GM18909 (cell line): ENCODE results near the gene GTF2H2C_2.
"Not testable (repeated sequence)": the region's sequence is repeated elsewhere in the genome, so short reads cannot be mapped to it uniquely, and the experiment has no call there.

ENCODE experiments used
- ATAC-seq: cut with Tn5 transposase; IDR thresholded peaks from one replicate; pipeline ENCODE4 v1.9.1; 2021; ENCODE audit warnings: mild to moderate bottlenecking; ENCODE audit not compliant: unreplicated experiment, poor library complexity

The GTF2H2C_2 gene

GRCh38 chr5:70415117-70415516 lies at the start of gene GTF2H2C_2:
GTF2H2C_2 (plus strand) TSS chr5:70415368.
- peak; percentile 99 for ATAC-seq

DNA sequence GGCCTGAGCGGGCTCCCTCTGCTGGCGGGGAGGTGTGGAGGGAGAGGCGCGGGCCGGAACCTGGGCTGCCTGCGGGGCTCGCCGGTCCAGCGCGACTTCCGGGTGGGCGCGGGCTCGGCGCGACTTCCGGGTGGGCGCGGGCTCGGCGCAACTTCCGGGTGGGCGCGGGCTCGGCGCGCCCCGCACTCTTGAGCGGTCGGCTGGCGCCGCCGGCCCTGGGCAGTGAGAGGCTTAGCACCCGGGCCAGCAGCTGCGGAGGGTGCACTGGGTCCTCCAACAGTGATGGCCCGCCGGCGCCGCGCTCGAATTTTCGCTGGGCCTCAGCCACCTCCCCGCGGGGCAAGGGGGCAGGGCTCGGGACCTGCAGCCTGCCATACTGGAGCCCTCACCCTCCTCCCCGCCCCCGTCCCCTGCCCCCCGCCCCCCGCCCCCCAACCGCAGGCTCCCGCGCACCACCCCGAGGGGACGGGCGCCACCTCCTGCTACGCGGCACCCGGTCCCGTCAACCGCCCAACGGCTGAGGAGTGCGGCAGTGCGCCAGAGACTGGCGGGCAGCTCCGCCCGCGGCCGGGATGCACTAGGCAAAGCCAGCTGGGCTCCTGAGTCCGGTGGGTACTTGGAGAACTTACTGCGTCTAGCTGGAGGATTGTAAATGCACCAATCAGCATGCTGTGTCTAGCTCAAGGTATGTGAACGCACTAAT lies 14.0 kb upstream of the GTF2H2C_2 start:
- ATAC-seq = peak; percentile 81

DNA sequence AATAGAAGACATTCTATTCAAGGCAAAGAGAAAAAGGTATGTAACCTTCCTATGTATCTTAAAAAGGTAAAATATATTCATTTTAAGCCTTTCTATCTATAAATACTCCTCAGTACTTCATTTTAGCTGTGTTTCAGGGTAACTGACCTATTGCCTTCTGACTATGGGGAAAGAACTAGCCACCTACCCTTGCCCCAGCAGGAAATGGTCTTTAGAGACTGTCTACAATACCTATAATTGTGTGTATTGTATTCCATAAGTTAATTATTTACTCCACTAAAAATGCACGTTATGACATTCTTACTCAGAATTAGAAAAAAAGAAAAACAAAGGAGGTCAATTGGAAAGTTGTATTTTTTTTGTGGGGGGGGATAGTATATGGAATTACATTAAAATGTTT lies 6.2 kb downstream of the GTF2H2C_2 start:
- ATAC-seq = not testable (repeated sequence)

- not testable (repeated sequence) for ATAC-seq
These were observed 8.0 kb downstream of the GTF2H2C_2 start for GRCh38 chr5:70423215-70423614.

DNA sequence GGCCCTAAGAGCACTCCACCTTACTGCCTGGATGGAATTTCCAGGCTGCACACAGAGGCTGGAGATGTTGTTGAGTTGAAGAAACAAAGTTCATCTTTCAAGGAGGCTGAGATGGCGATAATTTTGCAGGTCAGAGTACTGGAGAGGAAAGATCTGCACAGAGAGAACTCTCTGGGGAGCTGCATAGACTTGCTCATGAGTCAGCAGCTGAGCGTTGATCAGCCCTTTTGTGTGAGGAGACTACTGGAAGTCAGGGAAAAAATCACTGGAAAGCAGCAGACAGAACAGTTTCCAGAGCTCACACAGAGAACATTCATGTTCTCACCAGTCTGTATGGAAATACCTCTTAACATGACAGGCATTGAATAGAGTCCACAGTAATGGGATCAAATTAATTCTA lies 23.4 kb downstream of the GTF2H2C_2 start:
- ATAC-seq = not testable (repeated sequence)

- ATAC-seq = not testable (repeated sequence)
These were observed 34.4 kb downstream of the GTF2H2C_2 start for GRCh38 chr5:70449565-70449964.

GRCh38 chr5:70451249-70451984 lies 36.2 kb downstream of the GTF2H2C_2 start:
- ATAC-seq = not testable (repeated sequence)

GRCh38 chr5:70457093-70457492 lies 41.9 kb downstream of the GTF2H2C_2 start:
- peak; percentile 91 for ATAC-seq

- ATAC-seq = not testable (repeated sequence)
These were observed 44.0 kb downstream of the GTF2H2C_2 start for GRCh38 chr5:70459188-70459587.

DNA sequence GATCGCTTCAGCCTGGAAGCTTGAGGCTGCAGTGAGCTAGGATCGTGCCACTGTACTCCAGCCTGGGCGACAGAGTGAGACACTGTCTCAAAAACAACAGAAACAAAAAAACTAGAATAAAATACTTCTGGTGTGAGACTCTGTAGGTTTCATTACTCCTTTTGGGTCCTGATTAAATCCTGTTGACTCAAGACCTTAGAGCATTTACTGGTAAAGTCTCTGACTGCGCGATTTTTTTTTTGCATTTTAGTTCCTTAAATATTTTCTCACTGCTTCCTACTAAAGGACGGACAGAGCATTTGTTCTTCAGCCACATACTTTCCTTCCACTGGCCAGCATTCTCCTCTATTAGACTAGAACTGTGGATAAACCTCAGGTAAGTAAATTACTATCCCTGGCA lies 46.8 kb downstream of the GTF2H2C_2 start:
- not testable (repeated sequence) for ATAC-seq

DNA sequence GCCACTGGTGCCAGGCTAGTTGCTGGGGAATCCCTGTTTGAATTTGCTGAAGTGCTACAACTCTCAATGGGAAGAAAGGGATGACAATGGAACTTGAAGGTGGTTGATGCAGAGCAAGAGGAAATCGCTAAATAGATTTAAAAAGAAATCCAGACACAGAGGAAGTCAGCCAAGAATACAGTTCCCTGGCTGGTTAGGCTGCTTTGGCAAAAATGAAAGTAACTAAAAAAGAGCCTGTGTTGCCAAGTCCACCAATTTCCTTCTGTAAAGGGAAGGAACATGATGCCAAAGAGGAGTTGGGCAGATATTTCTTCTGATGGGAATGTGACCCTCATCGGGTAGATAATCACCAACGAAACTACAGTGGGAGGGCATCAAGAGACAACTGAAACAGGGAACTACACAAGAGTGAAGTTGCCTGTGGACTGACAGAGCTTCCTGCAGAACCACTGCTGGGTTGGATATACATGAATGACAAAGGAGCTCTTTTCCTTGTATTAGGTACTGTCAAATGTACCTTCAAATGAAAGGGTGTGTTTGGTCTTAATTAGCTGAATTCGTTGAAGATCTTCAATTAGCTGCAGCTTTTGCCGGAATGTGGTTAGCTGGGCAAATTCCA lies 49.0 kb downstream of the GTF2H2C_2 start:
- not testable (repeated sequence) for ATAC-seq

DNA sequence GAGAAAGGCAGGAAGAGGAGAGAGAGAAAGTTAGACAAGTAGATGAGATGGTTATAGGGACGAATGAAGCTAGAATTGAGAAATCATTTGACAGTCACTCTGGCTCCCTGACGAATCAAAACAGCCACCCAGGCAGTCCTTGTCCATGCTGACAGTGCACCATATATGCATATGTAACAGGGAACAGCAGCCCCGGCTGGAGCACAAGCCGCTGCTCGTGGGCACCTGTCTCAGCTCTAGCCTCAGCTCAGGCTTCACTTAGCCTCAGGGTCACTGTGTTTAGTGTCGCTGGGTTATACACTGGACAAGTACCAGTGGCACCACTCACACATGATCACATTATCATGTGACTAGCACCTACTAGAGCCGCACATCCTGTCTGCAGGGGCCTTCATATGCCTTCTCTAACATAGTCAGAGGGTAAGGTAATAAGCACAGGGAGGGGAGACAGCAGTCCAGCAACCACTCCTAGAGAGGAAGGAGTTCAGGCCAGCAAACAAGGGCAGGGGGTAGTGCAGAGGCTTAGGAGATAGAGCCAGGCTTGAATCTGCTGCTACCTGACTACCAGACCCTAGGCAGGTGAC lies 54.9 kb downstream of the GTF2H2C_2 start:
- ATAC-seq = not testable (repeated sequence)
